DLD1 (cell line): ENCODE results near the gene FRMPD2.
"Not testable (repeated sequence)": the region's sequence is repeated elsewhere in the genome, so short reads cannot be mapped to it uniquely, and the experiment has no call there.

Source experiments
- in situ Hi-C: cut with HindIII; loops from 2 replicates; pipeline ENCODE4 v1.10.0; 2017; ENCODE audit warnings: low sequenced_read_pairs

Gene FRMPD2

DNA sequence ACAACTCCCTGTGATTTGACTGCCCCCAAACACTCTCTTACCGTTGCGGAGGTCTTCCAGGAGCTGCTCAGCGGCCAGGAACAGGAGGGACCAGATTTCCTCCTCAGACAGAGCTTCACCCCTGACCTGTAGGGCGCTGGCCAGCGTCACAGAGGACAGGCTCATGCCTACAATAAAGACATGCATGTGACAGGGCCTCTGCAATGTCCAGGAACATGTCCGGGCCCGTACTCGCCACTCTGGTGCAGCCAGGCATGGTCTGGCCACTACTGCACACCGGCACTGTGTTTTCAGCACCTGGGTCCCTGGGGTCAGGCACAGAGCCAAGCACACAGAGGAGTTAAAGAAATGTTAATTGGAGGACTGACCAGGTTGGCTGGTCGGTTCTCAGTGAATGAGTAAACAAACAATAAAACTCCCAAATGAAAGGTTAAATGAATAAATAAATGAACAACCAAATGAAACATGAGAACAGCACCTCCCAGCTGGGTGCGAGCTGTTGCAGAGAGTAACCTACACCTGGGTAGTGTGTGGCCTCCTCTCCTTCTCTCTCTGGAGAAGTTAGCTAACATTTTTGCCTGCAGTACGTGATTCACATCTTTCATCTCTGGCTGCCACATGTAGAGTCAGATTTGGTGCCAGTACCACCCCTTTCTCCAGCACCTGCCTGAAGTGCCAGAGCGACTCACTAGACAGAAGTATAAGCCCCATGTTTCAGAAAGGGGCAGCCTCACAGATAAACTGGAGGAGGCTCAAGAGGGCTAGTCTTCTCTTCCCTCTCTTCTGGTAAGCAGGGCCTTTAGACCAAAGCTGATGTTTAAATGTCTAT is 22.8 kb downstream of the FRMPD2 start:
- in situ Hi-C loops, result no loop called here

DNA sequence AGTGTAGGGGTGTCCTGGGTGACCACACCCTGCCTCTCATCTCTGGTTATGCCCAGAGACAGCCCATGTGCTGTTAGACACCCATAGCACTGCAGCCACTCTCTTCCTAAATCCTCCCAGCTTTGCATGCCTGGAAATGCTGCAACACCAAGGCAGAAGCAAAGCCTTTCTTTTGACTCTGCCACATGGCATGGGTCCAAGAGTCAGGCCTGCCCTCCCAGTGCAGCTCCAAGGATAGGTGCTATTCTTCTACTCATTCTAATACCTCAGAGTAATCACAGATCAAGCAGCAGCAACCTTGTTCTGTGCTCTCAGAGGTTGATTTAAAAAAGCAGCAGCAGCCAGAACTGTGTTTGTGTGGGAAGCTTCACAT is 23.4 kb downstream of the FRMPD2 start:
- in situ Hi-C loops, result no loop called here

DNA sequence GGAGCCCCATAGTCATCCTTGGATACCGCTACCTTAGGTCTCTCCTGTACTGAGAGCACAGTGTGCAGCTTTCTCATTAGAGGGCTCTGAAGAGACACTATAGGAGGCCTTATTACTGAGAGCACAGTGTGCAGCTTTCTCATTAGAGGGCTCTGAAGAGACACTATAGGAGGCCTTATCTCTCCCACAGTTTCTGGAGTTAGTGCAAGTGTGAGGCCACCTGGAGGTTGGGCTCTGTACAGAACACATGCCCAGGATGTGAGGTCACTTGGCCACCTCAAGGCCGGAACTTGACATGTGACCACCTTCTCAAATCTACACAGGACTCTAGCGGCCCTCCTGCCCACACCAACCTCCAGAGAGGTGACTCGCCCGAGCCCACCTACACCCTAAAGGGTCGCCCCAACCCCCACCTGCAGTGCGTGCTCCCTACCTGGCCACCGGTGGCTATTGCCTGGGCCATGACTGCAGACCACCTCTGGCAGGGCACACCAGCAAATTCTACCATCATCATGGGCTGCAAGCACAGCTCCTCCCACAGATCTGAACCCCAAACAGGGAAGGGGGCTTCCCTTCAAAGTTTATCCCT is 24.6 kb downstream of the FRMPD2 start:
- in situ Hi-C loops, result no loop called here

DNA sequence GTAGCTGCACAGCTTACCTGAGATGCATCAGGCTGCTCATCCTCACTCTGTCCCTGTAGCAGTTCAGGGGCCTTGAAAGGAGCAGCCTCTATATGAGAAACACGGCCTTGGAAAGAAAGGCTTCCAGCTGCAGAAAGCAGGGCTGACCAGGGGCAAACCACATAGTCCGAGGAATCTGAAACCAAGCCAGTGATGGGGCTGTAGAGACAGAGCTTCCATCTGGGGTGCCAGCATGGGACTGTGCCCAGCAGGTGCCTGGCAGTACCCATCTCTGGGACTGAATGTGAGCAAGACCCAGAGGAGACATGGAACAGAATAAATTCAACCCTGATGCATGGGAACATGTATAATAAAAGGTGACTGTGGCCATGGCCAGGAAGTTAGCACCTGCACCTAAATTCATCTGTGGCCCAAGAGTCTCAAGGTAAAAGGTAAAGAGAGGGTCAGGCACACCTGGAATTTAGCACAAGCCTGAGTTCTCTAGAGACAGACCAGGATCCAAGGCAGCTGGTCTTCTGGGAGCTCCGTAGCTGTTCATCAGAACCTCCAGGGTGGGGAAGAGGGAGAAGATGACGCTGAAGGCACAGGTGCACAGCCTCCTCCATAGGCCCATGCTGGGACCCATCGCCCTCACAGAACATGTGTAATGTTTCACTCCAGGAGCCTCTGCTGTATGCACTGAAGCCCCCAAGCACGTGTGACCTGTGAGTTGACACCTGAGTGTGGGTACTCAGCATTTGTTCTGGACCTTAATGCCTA is 25.3 kb downstream of the FRMPD2 start:
- in situ Hi-C loops, result no loop called here

DNA sequence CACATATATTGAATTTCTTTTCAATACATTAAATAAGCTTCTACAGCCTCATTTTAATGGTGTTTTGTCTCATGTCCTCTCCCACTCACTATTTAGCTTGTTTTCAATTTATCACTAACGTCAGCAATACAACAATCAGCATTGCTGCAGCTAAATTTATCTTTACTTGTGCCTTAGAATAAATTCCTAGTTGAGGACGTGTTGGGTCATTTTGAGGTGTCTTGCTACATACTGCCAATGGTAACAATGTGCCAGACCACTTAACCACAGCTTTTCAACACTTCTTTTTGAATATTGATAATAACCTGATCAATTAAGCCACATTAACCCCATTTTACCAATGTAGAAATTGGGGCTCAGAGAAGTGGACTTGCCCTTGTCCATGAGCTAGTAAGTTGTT is 26.0 kb downstream of the FRMPD2 start:
- in situ Hi-C loops, result no loop called here

DNA sequence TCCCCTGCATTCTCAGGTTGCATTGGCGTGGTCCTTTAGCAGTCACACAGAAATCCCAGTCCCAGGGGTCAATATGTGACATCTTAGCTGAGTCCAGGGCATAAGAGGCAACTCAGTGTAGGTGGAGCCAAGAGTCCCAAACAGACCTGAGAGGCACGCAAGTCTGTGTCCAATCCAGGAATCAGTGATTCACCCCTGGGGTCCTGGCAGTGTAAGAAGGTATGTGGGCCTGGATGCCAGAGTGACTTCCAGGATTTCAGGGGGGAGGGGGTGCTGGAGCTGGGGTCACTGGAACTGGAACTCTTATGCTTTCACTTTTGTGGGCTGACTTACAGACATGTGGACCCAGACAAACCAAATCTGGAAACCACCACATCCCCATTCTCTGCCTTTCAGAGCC is 26.8 kb downstream of the FRMPD2 start:
- in situ Hi-C loops, result no loop called here

DNA sequence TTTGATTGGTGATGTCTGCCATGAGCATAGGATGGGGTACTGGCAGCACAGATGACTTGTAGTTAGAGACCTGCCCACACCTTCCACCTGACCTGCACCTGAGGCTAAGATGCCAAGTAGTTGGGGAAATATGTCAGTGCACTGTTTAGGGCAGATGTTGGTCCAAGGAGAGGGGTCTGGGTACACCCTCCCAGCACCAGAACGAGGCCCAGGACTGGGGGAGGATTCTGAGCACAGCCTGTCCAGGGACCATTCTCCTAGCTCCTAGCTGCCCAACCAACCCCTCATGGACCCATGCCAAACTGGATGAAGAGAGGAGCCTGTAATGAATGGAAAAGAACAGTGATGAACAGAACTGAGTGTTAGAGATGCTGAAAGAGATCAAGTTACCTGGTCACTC is 28.0 kb downstream of the FRMPD2 start:
- in situ Hi-C loops, result no loop called here

DNA sequence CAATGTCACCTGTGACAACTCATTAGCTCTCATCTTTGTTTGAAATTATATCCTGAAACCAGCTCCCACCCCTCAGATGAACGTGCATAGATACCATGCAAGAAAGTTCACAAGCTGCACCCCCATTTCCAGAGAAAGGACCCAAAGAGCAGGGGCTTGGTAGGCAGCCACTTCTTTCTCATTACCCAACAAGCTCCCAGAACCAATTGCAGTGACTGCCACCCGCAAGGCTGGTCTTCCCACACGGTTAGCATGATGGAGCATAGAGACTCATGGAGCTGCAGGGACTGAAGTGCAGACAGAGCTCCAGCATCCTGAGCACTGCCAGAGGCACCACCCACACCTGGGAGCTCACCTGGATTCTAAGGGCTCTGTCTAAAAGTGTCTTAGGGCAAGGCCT is 28.5 kb downstream of the FRMPD2 start:
- in situ Hi-C loops, result no loop called here

DNA sequence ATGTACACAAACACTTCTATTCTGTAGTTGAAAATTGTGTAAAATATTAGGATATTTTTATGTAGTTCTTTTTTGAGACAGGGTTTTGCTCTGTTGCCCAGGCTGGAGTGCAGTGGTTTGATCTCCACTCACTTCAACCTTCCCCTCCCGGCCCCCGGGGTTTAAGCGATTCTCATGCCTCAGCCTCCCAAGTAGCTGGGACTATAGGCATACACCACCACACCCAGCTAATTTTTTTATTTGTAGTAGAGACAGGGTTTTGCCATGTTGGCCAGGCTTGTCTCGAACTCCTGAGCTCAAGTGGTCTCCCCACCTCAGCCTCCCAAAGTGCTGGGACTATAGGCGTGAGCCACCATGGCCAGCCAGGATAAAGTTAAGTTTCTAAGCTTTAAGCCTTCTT is 30.6 kb downstream of the FRMPD2 start:
- in situ Hi-C loops, result not testable (repeated sequence)

DNA sequence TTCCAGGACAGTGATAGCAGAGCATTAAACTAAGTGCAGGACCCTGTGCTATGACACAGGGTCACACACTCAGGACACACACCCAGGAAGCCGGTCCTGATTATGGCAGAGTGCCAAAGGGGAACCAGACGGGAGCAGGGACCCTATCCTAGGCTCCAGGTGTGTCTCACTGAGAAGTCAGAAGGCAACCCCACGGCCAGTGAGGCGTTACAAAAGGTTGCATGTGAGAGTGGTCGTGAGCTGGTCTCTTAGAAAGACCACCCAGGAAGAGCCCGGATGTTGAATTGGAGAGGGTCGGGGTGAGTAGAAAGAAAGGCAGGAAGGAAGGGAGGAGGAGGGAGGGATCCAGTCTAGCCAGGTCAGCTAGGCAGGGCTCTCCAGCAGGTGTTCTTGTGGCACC is 31.0 kb downstream of the FRMPD2 start:
- in situ Hi-C loops, result no loop called here

DNA sequence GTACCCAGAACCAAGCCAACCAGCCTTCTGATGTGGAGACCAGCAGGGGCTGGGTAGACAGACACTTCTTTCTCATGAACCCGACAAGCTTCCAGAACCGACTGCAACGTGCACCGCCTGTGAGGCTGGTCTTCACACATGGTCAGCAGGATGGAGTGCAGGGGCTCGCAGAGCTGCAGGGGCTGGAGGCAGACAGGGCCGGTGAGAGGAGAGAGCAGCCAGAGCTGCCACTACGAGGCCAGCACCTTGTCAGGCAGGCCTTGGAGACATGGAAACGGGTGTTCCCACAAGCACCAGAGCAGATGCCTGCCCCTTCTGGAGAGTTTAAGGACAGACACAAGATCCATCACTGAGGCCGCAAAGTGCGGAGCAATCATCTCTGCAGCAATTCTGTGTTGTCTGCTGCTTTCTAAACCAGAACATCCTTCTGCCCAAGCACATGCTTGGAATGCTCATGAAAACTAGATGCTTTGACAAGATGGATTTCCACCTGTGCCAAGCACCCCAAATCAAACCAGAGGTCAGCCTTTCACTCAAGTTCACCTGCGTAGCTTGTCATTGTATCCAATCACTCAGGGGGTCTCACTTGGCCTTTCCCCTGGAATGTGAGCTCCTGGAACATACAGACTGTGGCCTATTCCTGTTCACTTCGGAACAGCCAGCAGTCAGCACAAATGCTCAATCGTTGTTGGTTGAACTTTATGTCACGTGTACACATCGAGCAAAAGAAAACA is 32.2 kb downstream of the FRMPD2 start:
- in situ Hi-C loops, result no loop called here

DNA sequence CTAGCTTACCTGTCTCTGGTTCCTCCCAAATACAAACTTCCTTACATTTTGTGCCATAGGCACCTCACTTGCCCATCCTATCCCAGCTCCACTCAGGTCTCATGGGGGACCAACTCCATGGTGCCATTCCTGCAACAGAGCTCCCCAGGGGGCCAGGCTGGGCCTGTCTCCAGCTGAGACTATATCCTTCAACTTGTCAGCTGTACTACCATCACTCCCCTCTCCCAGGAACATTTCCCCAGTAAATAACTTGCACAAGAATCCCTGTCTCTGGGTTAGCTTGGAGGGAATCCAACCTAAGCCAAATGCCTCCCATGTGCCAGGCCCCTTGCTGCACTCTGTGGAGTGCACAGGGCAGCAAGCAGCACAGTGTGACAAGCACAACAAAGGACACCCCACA is 33.2 kb downstream of the FRMPD2 start:
- in situ Hi-C loops, result no loop called here

DNA sequence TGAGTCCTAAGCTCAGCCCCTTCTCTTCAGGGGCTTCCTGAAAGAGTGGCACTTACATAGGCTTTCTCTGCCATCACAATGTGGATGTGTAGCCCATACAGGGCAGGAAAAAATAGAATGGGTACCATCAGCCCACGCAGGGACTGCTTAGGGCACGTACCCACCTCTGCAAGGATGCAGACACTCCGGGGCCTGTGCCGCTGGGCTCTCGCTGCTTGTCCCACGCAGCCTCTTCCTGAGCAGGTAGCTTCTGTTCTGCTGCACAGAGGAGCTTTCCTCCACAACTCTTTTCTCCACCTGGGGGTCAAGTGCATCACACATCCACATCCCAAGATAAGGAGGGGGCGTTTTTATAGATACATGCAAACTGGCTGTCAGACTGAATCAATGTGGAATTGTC is 34.3 kb downstream of the FRMPD2 start:
- in situ Hi-C loops, result no loop called here

DNA sequence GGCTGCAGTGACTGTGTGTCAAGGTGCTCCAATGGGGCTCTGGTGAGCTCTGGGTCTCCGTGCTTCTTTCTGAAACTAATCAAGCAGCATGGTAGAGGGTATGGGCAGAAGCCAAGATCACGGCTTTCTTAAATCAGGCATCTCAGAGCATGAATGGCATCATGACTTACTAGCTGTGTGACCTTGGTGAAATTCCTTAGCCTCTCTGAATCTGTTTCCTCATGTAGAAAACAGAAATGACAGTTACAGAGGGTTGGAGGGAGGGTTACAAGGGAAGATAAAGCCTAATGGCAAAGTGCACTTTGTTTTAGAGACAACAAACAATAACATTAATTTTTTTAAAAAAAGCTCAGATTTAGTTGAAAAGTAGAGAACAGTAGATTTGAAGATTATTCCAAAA is 34.9 kb downstream of the FRMPD2 start:
- in situ Hi-C loops, result no loop called here

DNA sequence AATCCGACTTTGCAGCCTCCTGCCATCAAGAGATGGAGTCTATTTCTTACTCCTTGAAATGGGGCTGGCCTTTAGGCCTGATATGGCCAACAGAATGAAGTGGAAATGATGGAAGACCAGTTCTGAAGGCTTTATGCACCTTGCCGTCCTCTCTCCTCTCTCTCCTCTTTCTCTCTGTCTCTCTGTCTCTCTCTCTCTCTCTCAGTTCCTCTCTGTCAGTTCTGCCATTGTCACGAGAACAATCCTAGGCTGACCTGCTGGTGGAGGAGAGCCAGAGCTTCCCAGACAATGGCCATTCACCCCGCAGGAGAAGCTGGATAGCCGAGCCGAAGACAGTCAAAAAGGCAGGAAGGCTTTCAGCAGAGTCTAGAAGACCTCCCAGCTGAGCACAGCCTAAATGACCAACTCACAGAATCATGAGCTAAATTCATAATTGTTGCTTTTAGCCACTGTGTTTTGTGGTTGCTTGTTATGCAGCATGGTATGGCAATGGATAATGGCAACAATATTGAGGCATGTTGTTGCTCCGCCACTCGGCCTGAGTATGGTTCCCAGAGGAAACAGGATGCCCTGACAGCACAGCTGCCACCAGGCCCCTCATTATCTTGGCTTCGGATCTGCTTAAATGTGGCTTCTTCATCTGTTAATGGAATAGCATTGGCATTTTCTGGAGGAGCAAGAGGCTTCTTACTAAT is 35.5 kb downstream of the FRMPD2 start:
- in situ Hi-C loops, result no loop called here

DNA sequence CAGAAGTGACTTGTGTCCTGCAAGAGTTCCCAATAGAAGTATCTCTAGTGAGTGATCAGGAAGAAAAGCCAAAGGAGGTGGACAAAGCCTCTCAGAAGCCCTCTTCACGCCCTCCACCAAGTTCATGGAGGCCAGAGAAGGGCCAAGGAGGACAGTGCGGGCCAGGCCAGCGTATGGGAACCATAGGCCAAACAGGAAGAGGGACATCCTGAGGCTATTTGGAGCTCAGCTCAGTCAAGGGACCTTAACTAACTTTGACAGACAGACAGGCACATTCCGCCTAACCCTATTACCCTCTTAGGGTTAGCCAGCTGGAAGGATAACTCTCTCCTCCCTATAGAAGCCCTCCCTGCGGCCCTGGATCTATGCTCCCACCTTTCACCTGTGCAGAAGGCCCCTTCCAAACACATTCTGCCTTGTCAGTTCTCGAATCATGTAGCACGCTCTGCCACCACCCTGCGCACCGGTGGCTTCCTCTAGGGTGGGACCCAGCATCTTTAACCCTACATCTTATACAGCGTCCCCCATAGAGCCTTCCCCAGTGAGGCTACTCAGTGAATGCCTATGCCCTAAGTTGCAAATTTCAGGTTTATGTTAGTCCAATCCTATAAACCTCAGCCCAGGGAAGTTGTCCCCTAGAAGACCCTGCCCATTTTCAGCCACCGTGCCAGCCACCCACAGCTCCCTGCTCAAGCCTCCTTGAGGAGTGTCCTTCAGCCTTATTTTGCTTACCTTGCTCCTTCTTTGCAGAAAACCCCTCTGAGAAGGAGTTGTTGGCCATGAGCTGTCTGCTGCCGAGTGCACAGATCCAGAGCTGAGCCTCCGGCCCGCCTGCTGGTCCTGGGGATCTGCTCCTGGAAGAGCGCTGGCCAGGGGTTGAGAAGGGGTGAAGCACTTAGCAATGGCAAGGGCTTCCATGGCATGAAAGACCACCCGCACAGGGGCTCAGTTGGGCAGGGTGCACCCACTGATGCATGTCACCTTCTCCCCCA is 36.9 kb downstream of the FRMPD2 start:
- in situ Hi-C loops, result no loop called here

DNA sequence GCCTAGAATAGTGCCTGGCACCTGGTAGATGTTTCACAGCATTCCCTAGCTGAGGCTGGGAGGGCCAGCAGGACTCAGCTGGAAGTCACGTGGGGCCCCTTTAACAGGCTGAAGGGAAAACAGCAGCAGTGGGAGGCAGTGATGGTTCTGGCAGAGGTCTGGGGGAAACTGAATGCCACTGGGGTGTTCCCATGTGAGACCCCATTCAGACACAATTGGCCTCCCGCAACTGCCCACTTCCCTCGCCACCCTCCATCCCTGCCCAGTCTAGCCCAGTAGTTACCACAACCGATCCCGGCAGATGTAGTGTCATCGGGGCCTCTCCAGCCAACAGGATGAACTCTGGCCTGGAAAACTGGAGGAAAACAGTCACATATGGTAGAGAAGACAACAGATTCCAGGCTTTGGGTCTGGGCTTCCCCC is 38.3 kb downstream of the FRMPD2 start:
- in situ Hi-C loops, result no loop called here

DNA sequence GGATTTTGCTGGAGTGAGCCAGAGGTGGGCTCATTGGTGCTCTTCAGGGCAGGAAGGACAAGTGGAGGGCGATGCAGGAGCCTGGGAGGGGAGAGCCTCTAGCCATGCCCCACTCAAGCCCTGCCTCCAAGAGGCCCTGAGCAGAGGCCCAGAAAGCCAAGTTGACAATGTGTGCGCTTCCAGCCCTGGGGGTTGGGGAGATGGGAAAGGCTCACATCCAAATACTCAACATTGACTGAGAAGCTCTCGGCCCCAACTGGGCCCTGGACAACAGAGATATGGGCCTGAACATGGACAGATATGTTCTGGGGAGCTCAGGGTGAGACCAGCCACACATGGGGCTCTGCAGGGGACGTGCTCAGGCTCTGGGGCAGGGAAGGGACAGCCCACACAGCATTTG is 39.0 kb downstream of the FRMPD2 start:
- in situ Hi-C loops, result no loop called here

DNA sequence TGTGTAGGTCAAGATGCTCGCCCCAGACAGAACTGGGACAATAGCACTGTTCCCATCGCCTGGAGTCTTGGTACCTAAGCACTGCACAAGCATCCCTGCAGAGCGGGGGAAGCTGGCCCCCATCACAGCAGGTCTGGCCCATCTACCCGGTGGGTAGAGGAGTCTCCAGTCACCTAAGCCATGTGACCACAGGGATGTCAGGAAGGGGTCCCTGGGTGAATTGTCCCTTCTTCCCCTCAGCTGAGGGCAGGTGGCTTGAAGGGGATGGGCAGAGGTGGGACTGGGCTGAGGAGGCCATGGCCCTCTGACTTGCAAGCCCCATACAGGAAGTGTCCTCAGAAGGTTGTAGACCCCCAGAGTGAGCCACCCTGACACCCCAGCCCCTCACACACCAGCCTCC is 39.7 kb downstream of the FRMPD2 start:
- in situ Hi-C loops, result no loop called here

DNA sequence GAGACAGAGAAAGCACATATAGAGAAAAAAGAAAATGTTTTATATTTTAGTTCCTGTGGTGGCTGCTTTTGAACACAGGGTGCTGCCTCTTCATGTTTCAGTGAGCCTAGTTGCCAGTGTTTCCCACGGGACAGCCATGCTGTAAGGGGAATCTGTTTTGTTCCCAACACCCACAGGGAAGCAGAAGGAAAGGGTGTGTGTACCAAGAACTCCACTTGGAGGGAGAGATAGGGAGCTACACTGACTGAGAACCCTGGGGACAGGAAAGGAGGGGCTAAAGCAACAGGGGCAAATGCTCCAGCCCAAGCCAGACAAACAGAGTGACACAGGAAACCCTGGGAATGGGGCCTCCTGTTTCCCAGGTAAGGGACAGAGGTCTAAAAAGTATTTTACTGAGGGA is 40.2 kb downstream of the FRMPD2 start:
- in situ Hi-C loops, result no loop called here
